Measurements from ENCODE around the gene THBD. TPM values are rescaled to one million over a fixed set of nuclear protein-coding genes. Genes with fewer than 3 reads are reported as not detected.

The THBD gene
- total RNA-seq, 1 experiment from 2014 or later: not detected

DNA sequence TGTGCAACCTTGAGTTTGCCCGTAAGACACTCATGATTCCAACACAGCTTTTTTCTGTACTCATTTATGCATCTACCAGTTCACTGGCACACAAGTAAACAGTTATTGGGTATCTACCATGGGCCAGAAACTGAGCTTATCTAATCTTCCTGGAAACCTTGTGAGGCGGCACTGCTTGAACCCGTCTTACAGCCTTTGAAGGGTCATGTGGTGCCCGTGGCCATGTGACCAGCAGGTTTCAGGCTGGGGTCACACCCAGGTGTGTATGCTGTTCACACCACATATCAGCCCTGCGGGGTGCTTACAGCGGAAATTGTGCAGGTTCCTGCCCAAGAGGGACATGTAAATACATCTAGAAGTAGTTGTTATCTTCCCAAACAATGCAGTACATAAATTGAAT, 6.1 kb downstream of the THBD start:
- TF ChIP-seq, protein P1, sequence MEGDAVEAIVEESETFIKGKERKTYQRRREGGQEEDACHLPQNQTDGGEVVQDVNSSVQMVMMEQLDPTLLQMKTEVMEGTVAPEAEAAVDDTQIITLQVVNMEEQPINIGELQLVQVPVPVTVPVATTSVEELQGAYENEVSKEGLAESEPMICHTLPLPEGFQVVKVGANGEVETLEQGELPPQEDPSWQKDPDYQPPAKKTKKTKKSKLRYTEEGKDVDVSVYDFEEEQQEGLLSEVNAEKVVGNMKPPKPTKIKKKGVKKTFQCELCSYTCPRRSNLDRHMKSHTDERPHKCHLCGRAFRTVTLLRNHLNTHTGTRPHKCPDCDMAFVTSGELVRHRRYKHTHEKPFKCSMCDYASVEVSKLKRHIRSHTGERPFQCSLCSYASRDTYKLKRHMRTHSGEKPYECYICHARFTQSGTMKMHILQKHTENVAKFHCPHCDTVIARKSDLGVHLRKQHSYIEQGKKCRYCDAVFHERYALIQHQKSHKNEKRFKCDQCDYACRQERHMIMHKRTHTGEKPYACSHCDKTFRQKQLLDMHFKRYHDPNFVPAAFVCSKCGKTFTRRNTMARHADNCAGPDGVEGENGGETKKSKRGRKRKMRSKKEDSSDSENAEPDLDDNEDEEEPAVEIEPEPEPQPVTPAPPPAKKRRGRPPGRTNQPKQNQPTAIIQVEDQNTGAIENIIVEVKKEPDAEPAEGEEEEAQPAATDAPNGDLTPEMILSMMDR (IDR thresholded peaks at IDR 0.05; ENCODE audit: unreplicated experiment): no peak
- H3K4me1 Mint-ChIP-seq (ENCODE audit: low read depth, unreplicated experiment): no peaks in the 10 kb centered on the region
- peak; percentile 8 for DNase-seq
- no peaks in the 10 kb centered on the region for H3K36me3 Mint-ChIP-seq (ENCODE audit: insufficient read depth, unreplicated experiment)
- no TSS peak for BruUV-seq (replicated peaks)
- CTCF ChIA-PET: no interaction called here
- no peaks in the 10 kb centered on the region for H3K9me3 Mint-ChIP-seq (ENCODE audit: low read depth, unreplicated experiment)
- intact Hi-C loops (cut with micrococcal nuclease; ENCODE audit: unreplicated experiment): no loop called here
- no peak overlapping the region for H3K27ac Mint-ChIP-seq (ENCODE audit: unreplicated experiment)
- no peak overlapping the region for H3K4me3 Mint-ChIP-seq (ENCODE audit: low read depth, unreplicated experiment)
- H3K27me3 Mint-ChIP-seq (ENCODE audit: unreplicated experiment): peaks cover 57% of the 10 kb centered on the region

- CTCF ChIA-PET: no interaction called here
- no peaks in the 10 kb centered on the region for H3K36me3 Mint-ChIP-seq (ENCODE audit: insufficient read depth, unreplicated experiment)
- H3K9me3 Mint-ChIP-seq (ENCODE audit: low read depth, unreplicated experiment): no peaks in the 10 kb centered on the region
- no peak overlapping the region for H3K27ac Mint-ChIP-seq (ENCODE audit: unreplicated experiment)
- TF ChIP-seq, protein P1 (IDR thresholded peaks at IDR 0.05; ENCODE audit: unreplicated experiment): no peak
- no peaks in the 10 kb centered on the region for H3K4me1 Mint-ChIP-seq (ENCODE audit: low read depth, unreplicated experiment)
- H3K4me3 Mint-ChIP-seq (ENCODE audit: low read depth, unreplicated experiment): no peak overlapping the region
- DNase-seq: no peak
- BruUV-seq (replicated peaks): no TSS peak
- intact Hi-C loops (cut with micrococcal nuclease; ENCODE audit: unreplicated experiment): no loop called here
- peaks cover 53% of the 10 kb centered on the region for H3K27me3 Mint-ChIP-seq (ENCODE audit: unreplicated experiment)
Measured at GRCh38 chr20:23042270-23042669, 7.2 kb downstream of the THBD start.

DNA sequence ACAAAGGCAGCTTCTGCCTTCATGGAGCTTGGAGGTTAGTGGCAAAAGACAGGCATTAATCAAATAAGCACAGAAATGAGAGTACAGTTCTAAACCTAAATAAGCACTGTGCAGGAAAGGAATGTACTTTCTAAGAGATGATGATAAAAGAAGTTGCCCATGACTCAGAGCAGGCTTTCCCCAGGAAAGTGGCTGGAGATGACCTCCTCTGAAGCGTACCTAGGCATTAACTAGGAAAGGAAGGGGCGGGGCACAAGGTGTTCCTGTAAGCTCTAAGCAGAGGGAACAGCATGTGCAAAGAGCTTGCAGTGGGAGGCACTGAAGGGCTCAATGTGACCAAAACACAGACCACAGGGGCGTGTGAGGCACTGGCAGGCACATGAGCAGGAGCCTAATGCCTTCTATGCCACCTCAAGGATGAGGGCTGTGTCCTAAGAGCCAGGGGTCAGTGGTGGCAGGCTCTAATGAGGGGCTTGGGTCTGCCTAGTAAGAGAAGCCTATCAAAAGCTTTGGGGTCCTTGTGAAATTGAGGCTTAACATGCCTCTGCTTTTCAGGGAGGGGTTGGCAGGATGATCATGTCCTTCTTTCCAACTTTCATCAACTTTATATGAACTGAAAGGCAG, 9.5 kb downstream of the THBD start:
- Mint-ChIP-seq H3K9me3 (ENCODE audit: low read depth, unreplicated experiment) (no peaks in the 10 kb centered on the region), H3K4me3 (ENCODE audit: low read depth, unreplicated experiment) (no peak overlapping the region), H3K4me1 (ENCODE audit: low read depth, unreplicated experiment) (no peaks in the 10 kb centered on the region), H3K27ac (ENCODE audit: unreplicated experiment) (no peak overlapping the region), H3K36me3 (ENCODE audit: insufficient read depth, unreplicated experiment) (no peaks in the 10 kb centered on the region), H3K27me3 (ENCODE audit: unreplicated experiment) (peaks cover 45% of the 10 kb centered on the region)
- no TSS peak for BruUV-seq (replicated peaks)
- intact Hi-C loops (cut with micrococcal nuclease; ENCODE audit: unreplicated experiment): no loop called here
- CTCF ChIA-PET: no interaction called here
- DNase-seq: no peak
- TF ChIP-seq, protein P1 (IDR thresholded peaks at IDR 0.05; ENCODE audit: unreplicated experiment): no peak

DNA sequence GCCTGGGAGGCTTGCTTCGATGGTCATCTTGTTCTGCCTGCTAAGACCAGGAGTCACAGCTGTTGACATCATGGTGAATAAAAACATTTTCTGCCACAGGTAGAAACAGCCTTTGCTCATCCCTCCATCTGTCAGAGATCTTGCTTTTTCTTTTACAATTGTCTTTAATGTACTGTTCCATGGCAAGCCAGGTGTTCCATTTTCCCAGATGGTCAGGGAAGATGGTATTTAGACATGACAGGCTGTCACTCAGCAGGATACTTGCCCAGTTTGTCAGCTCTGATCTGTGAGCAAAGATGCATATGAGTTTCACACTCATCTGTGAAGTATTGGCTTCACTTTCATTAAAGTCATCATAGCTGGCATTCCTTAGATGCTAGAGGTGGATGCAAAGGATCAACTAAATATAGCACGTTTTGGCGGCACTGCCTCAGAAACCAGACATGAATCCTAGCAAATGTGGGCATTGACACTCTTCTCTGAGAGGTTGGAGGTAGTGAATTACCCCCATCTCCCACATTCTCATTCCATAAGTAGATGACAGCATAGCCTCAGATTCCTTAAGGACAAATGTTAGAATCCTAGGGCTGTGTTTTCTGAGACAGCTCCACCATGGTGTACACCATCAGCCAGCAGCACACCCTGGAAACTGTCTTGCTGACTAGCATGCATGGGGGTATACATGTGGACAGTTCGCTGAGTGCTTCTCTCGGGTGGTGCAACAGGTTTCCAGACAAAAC, 10.2 kb downstream of the THBD start:
- Mint-ChIP-seq H3K4me1 (ENCODE audit: low read depth, unreplicated experiment) (no peaks in the 10 kb centered on the region), H3K36me3 (ENCODE audit: insufficient read depth, unreplicated experiment) (no peaks in the 10 kb centered on the region), H3K9me3 (ENCODE audit: low read depth, unreplicated experiment) (no peaks in the 10 kb centered on the region), H3K4me3 (ENCODE audit: low read depth, unreplicated experiment) (no peak overlapping the region), H3K27ac (ENCODE audit: unreplicated experiment) (no peak overlapping the region), H3K27me3 (ENCODE audit: unreplicated experiment) (peaks cover 42% of the 10 kb centered on the region)
- CTCF ChIA-PET: no interaction called here
- intact Hi-C loops (cut with micrococcal nuclease; ENCODE audit: unreplicated experiment): no loop called here
- TF ChIP-seq, protein P1 (IDR thresholded peaks at IDR 0.05; ENCODE audit: unreplicated experiment): no peak
- BruUV-seq (replicated peaks): no TSS peak
- DNase-seq: no peak

All from Calu3 (cell line).